ENCODE results near the gene MMAA. TPM values are rescaled to one million over a fixed set of nuclear protein-coding genes. Genes with fewer than 3 reads are reported as not detected.
A peak's percentile ranks its signal among the peaks of the same experiment; 100 is the strongest.
"Not testable (repeated sequence)": the region's sequence is repeated elsewhere in the genome, so short reads cannot be mapped to it uniquely, and the experiment has no call there.

Gene MMAA
- total RNA-seq, 1 donor from 2014 or later, result 18.1 TPM

- Mint-ChIP-seq H3K36me3 (ENCODE audit: low read depth) (no peaks in the 10 kb centered on the region), H3K4me3 (no peak overlapping the region), H3K27ac (no peak overlapping the region), H3K9me3 (no peaks in the 10 kb centered on the region), H3K4me1 (ENCODE audit: low read depth) (peaks cover 33% of the 10 kb centered on the region), H3K27me3 (ENCODE audit: insufficient read depth) (peaks cover 8% of the 10 kb centered on the region)
- no peak for DNase-seq (ENCODE audit: low spot score)
- intact Hi-C loops (cut with micrococcal nuclease), result no loop called here
These were observed 5.0 kb upstream of the MMAA start for GRCh38 chr4:145614233-145614610.

GRCh38 chr4:145618210-145618931 is 814 bp upstream of the MMAA start:
- Mint-ChIP-seq H3K4me1 (ENCODE audit: low read depth) (peaks cover 49% of the 10 kb centered on the region), H3K27ac (peak overlapping the region; percentile 99), H3K4me3 (peak overlapping the region; percentile 97), H3K27me3 (ENCODE audit: insufficient read depth) (peaks cover 5% of the 10 kb centered on the region), H3K36me3 (ENCODE audit: low read depth) (peaks cover 16% of the 10 kb centered on the region), H3K9me3 (peaks cover 8% of the 10 kb centered on the region)
- intact Hi-C loops (cut with micrococcal nuclease), result loop anchor here (1.0 to 5.0 kb wide), 4 partner anchors 520 to 1444 kb away; partner anchors contain the start of genes ABCE1, ANAPC10 and LSM6
- DNase-seq (ENCODE audit: low spot score), result no peak

GRCh38 chr4:145619639-145619996 is 433 bp downstream of the MMAA start:
- peaks cover 2% of the 10 kb centered on the region for H3K27me3 Mint-ChIP-seq (ENCODE audit: insufficient read depth)
- H3K36me3 Mint-ChIP-seq (ENCODE audit: low read depth), result peaks cover 20% of the 10 kb centered on the region
- peak; percentile 47 for DNase-seq (ENCODE audit: low spot score)
- intact Hi-C loops (cut with micrococcal nuclease), result loop anchor here (1.0 to 5.0 kb wide), 13 partner anchors 114 to 1445 kb away; partner anchors contain the start of genes LSM6, OTUD4, SLC10A7 and ZNF827
- H3K9me3 Mint-ChIP-seq, result peaks cover 8% of the 10 kb centered on the region
- H3K4me3 Mint-ChIP-seq, result peak overlapping the region; percentile 97
- peaks cover 48% of the 10 kb centered on the region for H3K4me1 Mint-ChIP-seq (ENCODE audit: low read depth)
- peak overlapping the region; percentile 99 for H3K27ac Mint-ChIP-seq

- Mint-ChIP-seq H3K27ac (peak overlapping the region; percentile 47), H3K4me3 (peak overlapping the region; percentile 57), H3K36me3 (ENCODE audit: low read depth) (peaks cover 25% of the 10 kb centered on the region), H3K4me1 (ENCODE audit: low read depth) (peaks cover 46% of the 10 kb centered on the region)
- not testable (repeated sequence) for H3K9me3 Mint-ChIP-seq; H3K27me3 Mint-ChIP-seq (ENCODE audit: insufficient read depth); DNase-seq (ENCODE audit: low spot score)
- intact Hi-C loops (cut with micrococcal nuclease), result loop anchor here (5.0 kb wide), 2 partner anchors 145 to 405 kb away; no protein-coding TSS in a partner anchor
These were observed 2.9 kb downstream of the MMAA start for GRCh38 chr4:145622067-145622466.

- peaks cover 37% of the 10 kb centered on the region for H3K4me1 Mint-ChIP-seq (ENCODE audit: low read depth)
- peak overlapping the region; percentile 12 for H3K4me3 Mint-ChIP-seq
- intact Hi-C loops (cut with micrococcal nuclease), result loop anchor here (1.0 to 5.0 kb wide), 4 partner anchors 21 to 403 kb away; no protein-coding TSS in a partner anchor
These were observed 4.6 kb downstream of the MMAA start for GRCh38 chr4:145623831-145624230.

GRCh38 chr4:145625677-145626622 is 6.8 kb downstream of the MMAA start:
- Mint-ChIP-seq H3K27ac (no peak overlapping the region), H3K4me1 (ENCODE audit: low read depth) (peaks cover 26% of the 10 kb centered on the region), H3K4me3 (no peak overlapping the region), H3K36me3 (ENCODE audit: low read depth) (peaks cover 32% of the 10 kb centered on the region), H3K27me3 (ENCODE audit: insufficient read depth) (no peaks in the 10 kb centered on the region), H3K9me3 (peaks cover 11% of the 10 kb centered on the region)
- DNase-seq (ENCODE audit: low spot score), result no peak
- intact Hi-C loops (cut with micrococcal nuclease), result loop anchor here (2.0 kb wide), 1 partner anchor 19 kb away; no protein-coding TSS in a partner anchor

More at GRCh38 chr4:145623831-145624230, 4.6 kb downstream of the MMAA start:
- Mint-ChIP-seq H3K9me3 (peaks cover 8% of the 10 kb centered on the region), H3K36me3 (ENCODE audit: low read depth) (peaks cover 27% of the 10 kb centered on the region), H3K27me3 (ENCODE audit: insufficient read depth) (no peaks in the 10 kb centered on the region), H3K27ac (peak overlapping the region; percentile 84)
- DNase-seq (ENCODE audit: low spot score), result no peak

GRCh38 chr4:145626623-145626982 is 7.4 kb downstream of the MMAA start:
- peaks cover 26% of the 10 kb centered on the region for H3K36me3 Mint-ChIP-seq (ENCODE audit: low read depth)
- intact Hi-C loops (cut with micrococcal nuclease), result no loop called here
- peaks cover 19% of the 10 kb centered on the region for H3K4me1 Mint-ChIP-seq (ENCODE audit: low read depth)

GRCh38 chr4:145635117-145635516 is 15.9 kb downstream of the MMAA start:
- Mint-ChIP-seq H3K27ac (no peak overlapping the region), H3K9me3 (peaks cover 2% of the 10 kb centered on the region), H3K36me3 (ENCODE audit: low read depth) (peaks cover 16% of the 10 kb centered on the region), H3K27me3 (ENCODE audit: insufficient read depth) (no peaks in the 10 kb centered on the region), H3K4me1 (ENCODE audit: low read depth) (peaks cover 6% of the 10 kb centered on the region), H3K4me3 (no peak overlapping the region)
- DNase-seq (ENCODE audit: low spot score), result no peak
- intact Hi-C loops (cut with micrococcal nuclease), result no loop called here

More at GRCh38 chr4:145626623-145626982, 7.4 kb downstream of the MMAA start:
- no peak overlapping the region for H3K27ac Mint-ChIP-seq
- no peak overlapping the region for H3K4me3 Mint-ChIP-seq
- DNase-seq (ENCODE audit: low spot score), result no peak
- H3K9me3 Mint-ChIP-seq, result peaks cover 6% of the 10 kb centered on the region
- no peaks in the 10 kb centered on the region for H3K27me3 Mint-ChIP-seq (ENCODE audit: insufficient read depth)

- Mint-ChIP-seq H3K27me3 (ENCODE audit: insufficient read depth) (no peaks in the 10 kb centered on the region), H3K27ac (no peak overlapping the region), H3K36me3 (ENCODE audit: low read depth) (peaks cover 18% of the 10 kb centered on the region), H3K4me3 (no peak overlapping the region), H3K9me3 (peaks cover 2% of the 10 kb centered on the region), H3K4me1 (ENCODE audit: low read depth) (peaks cover 6% of the 10 kb centered on the region)
- no peak for DNase-seq (ENCODE audit: low spot score)
- intact Hi-C loops (cut with micrococcal nuclease), result no loop called here
These were observed 16.4 kb downstream of the MMAA start for GRCh38 chr4:145635630-145636029.

- no peak overlapping the region for H3K27ac Mint-ChIP-seq
- peaks cover 19% of the 10 kb centered on the region for H3K36me3 Mint-ChIP-seq (ENCODE audit: low read depth)
- DNase-seq (ENCODE audit: low spot score), result no peak
- H3K4me3 Mint-ChIP-seq, result no peak overlapping the region
- peaks cover 15% of the 10 kb centered on the region for H3K4me1 Mint-ChIP-seq (ENCODE audit: low read depth)
- intact Hi-C loops (cut with micrococcal nuclease), result no loop called here
- H3K27me3 Mint-ChIP-seq (ENCODE audit: insufficient read depth), result no peaks in the 10 kb centered on the region
- H3K9me3 Mint-ChIP-seq, result no peaks in the 10 kb centered on the region
These were observed 20.1 kb downstream of the MMAA start for GRCh38 chr4:145639186-145639698.

- peaks cover 22% of the 10 kb centered on the region for H3K36me3 Mint-ChIP-seq (ENCODE audit: low read depth)
- DNase-seq (ENCODE audit: low spot score); H3K27me3 Mint-ChIP-seq (ENCODE audit: insufficient read depth); H3K27ac Mint-ChIP-seq; intact Hi-C loops (cut with micrococcal nuclease); H3K4me3 Mint-ChIP-seq; H3K9me3 Mint-ChIP-seq: not testable (repeated sequence)
- peaks cover 18% of the 10 kb centered on the region for H3K4me1 Mint-ChIP-seq (ENCODE audit: low read depth)
These were observed 21.1 kb downstream of the MMAA start for GRCh38 chr4:145640236-145640635.

GRCh38 chr4:145643295-145643694 is 24.1 kb downstream of the MMAA start:
- no peak for DNase-seq (ENCODE audit: low spot score)
- Mint-ChIP-seq H3K4me3 (no peak overlapping the region), H3K27ac (no peak overlapping the region), H3K4me1 (ENCODE audit: low read depth) (peaks cover 18% of the 10 kb centered on the region), H3K9me3 (no peaks in the 10 kb centered on the region), H3K27me3 (ENCODE audit: insufficient read depth) (no peaks in the 10 kb centered on the region), H3K36me3 (ENCODE audit: low read depth) (peaks cover 34% of the 10 kb centered on the region)
- intact Hi-C loops (cut with micrococcal nuclease), result no loop called here
